HUDEP-2 (cell line): Measurements from ENCODE around the gene THAP11.
"Not testable (repeated sequence)": the region's sequence is repeated elsewhere in the genome, so short reads cannot be mapped to it uniquely, and the experiment has no call there.

Experiments used
- DNase-seq, 76 experiments: peaks; one replicate each; lab custom pipeline; 2025; ENCODE audit not compliant: unreplicated experiment in 76 of 76; lab: John Stamatoyannopoulos, UW

THAP11 gene

DNA sequence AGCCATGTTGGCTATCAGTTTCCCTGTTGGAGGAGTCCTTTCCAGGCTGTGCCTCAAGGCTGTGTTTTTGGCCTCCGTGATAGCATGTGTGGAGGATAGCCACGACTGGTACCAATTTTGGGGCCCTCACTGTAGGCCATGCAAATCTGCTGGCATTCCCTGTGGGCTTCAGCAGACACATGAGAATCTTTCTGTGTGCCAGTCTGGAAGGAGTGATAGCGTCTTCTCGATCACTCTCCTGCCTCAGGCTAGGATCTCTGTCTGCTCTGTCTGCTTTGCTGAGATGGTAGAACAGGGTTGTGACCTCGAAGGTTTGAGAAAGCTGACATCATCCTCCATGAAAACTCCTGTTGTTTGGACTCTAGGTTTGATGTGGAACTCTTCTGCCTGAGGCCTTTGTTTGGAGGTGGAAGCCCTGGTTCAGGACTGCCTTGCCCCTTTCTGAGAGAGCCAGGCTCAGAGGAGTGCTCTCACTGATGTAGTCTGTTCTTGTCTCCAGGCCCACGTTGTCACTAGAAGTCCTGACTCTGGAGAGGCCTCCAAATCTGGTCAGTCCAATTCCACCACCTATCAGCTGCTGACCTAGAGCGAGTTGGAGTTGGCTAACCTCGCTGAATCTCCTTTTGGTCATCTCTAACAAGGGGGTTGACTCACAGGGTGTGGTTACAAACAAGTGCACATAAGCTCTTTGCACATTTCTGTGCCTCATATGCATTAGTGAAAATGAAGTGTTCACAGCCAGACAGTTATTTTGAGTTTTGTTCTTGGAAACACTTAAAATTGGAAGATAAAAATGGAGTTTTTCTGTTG is 18.7 kb downstream of the THAP11 start:
- peak in 31 of 76 experiments; percentile 6 to 59 (median 23) for DNase-seq

GRCh38 chr16:67861877-67862276 is 19.8 kb downstream of the THAP11 start:
- DNase-seq: no peak

DNA sequence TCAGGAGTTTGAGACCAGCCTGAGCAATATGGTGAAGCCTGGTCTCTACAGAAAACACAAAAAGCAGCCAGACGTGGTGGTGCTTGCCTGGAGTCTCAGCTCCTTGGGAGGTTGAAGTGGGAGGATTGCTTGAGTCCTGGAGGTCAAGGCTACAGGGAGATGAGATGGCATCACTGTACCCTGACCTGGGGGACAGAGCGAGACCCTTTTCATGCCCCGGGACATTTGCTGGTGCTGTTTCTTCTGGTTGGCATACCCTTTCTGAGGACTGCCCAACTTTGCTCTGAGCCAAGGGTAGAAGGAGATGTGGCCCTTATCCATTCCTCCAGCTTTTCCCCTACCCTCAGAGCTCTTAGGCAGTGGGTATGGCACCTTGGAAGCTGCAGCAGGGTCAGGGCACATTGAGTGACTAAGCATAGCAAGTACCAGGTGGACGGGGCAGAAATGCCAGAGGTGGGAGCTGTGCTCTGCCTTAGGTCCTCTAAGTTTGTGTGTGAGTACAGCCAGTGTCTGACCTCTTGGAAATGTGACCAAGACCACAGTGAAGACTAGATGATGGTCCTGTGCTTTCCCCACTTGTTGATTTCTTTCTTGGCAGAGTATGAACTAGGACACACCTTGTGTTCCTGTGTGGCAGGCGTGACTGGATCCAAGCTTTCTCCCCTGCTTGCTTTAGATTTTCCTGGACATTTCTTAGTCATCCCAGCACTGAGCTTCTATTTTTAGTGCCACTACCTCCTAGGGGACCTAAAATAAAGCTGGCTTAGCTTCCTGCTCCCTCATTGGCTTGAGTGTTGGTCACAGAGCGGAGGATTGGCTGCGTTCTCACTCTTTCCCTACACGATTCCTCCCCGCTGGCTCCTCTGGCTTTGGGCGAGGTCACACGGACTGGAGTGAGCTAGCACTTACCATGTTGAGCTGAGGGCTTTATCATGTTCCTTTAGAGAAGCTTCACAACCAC is 20.8 kb downstream of the THAP11 start:
- no peak for DNase-seq

- DNase-seq: not testable (repeated sequence)
Measured at GRCh38 chr16:67864044-67864443, 21.9 kb downstream of the THAP11 start.

- DNase-seq: no peak
Measured at GRCh38 chr16:67864594-67864993, 22.5 kb downstream of the THAP11 start.

GRCh38 chr16:67865318-67865717 is 23.2 kb downstream of the THAP11 start:
- DNase-seq: peak in 41 of 76 experiments; percentile 6 to 63 (median 28)

- no peak for DNase-seq
Measured at GRCh38 chr16:67868290-67868689, 26.2 kb downstream of the THAP11 start.

- DNase-seq: no peak
Measured at GRCh38 chr16:67869653-67870052, 27.5 kb downstream of the THAP11 start.

- no peak for DNase-seq
Measured at GRCh38 chr16:67871256-67871655, 29.1 kb downstream of the THAP11 start.

DNA sequence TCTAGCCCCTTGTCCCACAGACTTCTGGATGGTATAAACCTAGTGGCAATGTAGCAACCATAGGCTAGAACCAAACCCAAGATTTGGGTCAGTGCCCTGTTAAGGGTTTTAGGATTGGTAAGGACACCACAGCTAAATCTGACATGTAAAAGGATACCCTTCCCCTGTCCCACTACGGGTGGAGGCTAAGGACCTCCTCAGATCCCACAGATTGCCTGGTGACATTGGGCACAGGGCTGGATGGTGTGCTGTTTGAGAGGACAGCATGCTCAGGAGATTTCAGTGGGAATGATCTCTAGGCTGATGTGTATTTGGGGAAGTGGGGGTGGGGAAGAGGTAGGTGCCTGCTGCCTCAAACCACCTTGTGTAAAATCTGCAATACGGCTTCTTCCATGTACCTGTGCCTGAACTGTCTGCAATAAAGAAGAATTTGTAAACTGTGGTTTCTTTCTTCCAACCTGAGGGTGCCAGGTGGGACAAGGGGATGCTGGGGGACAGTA is 30.1 kb downstream of the THAP11 start:
- no peak for DNase-seq

DNA sequence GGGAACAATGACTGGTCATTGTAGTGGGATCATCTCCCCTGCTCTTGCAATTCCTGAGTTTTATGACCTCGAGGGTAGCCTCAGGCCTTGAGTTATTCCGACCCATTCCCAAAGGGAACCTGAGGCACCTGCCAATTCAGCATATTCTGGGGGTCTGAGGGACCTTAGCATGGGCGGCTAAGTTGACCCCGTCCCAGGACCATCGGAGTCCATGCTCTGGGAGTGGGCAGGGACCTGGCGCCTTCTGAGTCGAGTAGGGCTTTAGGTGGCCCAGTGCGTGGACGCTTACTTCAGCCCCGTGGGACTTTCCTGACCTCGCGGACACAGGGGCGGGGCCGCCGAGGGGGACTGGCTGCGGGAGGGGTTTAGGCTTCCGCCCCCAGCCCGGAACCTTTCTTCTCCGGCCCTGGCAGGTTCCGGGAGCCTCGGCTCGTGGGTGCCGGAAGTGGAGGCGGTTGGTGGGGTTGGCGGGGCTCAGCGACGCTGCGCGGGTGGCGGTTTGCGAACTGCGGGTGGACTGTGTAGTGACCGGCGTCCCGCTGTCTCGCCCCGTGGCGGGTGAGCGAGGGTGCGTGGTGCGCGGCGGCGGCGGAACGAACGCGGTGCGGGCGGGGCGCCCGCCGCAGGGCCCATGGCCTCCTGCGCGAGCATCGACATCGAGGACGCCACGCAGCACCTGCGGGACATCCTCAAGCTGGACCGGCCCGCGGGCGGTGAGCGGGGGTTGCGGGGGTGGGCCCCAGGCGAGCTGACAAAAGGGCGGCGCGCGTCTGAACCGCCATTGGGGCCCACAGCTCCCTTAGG is 30.7 kb downstream of the THAP11 start, which contains the start of gene EDC4:
TSS of gene EDC4 (plus strand) at position 422 of the 804 bp plus-strand sequence. CDS start at position 632, 210 bp downstream.
- peak in 66 of 76 experiments; percentile 7 to 78 (median 57) for DNase-seq

DNA sequence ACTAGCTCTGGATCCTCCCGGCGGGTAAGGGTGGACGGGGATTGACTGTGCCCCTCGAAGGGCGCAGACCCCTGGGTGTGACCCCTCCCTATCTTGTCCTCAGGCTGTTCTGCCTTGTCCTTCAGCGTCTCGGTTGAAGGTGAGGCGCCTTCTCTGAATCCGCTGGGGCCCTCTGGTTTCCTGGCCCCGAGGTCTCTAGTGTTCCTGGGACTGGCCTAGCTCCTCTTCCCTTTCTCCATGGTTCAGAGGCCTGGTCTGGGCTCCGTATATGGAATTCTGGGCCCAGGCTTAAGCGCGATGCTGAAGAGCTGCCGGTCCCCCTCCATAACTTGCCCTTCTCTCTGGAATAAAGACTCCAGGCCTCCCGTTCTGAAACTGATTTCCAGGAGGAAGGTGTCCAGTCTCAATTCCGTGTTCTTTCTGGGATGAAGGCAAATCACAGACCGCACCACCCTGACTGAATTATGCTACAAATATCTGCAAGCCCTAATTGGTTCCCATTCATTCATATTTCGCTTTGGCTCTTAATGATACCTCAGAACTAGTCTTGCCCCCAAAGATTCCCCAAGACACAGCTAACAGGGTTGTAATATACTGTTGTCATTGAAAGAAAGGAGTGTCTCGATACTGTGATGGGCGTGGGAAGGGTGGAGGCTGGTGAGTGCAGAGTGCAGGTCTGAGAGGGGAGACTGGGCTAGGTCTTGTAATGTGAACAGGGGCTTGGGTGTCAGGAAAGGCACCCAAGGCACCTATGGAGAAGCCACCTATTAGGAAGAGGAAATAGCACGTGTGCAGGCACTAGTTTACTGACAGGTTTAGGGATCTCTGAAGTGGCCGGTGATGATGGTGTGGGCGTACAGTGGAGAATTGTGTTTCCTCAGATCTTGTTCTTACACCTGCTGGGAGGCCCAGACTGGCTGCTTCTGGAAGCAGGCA is 31.6 kb downstream of the THAP11 start:
- peak in 1 of 76 experiments; percentile 11 for DNase-seq

DNA sequence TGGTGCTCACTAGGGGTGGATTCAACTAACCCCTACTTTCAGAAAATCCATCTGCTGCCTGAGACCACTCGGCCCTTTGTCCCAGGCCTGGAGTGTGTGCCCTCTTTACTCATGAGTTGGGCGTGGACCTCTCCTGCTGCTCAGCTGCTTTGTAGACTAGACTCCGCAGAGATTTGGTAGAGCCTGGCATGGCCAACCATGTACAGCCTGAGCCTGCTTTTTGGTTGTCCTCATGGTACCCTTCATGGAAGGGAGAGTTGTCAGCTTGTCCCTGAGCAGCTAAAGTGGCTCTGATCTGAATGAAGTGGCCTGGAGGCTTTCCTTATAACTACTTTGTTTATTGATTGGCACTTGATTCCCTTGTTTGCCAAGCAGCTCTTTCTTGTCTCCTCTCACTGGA is 32.3 kb downstream of the THAP11 start:
- no peak for DNase-seq

- no peak for DNase-seq
Measured at GRCh38 chr16:67877064-67877463, 34.9 kb downstream of the THAP11 start.

DNA sequence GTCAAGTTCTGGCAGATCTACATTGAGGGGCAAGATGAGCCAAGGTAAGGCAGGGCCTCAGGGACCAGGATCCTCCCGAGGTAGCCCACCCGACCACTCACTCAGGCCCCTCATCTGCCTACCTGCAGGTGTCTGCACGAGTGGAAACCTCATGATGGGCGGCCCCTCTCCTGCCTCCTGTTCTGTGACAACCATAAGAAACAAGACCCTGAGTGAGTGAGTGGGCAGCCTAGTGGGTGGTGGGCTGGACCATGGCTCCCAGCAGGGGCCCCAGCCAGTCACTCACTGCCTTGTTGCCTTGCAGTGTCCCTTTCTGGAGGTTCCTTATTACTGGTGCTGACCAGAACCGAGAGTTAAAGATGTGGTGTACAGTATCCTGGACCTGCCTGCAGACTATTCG is 36.1 kb downstream of the THAP11 start:
- no peak for DNase-seq

GRCh38 chr16:67878846-67879245 is 36.7 kb downstream of the THAP11 start:
- DNase-seq: no peak

DNA sequence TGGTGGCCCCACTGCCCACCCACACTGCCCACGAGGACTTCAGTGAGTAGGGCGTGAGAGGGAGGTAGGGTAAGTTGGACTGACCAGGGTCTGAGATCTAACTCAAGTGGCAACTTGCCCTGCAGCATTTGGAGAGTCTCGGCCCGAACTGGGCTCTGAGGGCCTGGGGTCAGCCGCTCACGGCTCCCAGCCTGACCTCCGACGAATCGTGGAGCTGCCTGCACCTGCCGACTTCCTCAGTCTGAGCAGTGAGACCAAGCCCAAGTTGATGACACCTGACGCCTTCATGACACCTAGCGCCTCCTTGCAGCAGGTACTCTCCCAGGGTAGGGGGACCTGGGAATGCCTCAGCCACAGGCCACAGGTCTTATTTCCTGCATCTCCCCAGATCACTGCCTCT is 37.3 kb downstream of the THAP11 start:
- no peak for DNase-seq

- DNase-seq: no peak
Measured at GRCh38 chr16:67879936-67880335, 37.8 kb downstream of the THAP11 start.

GRCh38 chr16:67880584-67880983 is 38.5 kb downstream of the THAP11 start:
- DNase-seq: no peak
